Suprapubic skin (tissue), 4 donors: ENCODE data around the gene KDM4B.

ENCODE experiments used
- EP300 ChIP-seq: sonication (generic); formaldehyde crosslinking; IDR thresholded peaks from one replicate; pipeline ENCODE4 v1.6.1; 2017; ENCODE audit warnings: antibody characterized with exemption
- POLR2A ChIP-seq, 2 donors: fragments of 450-650 bp; IDR thresholded peaks; one replicate each; pipeline ENCODE4 v1.6.1; 2017; ENCODE audit warnings: antibody characterized with exemption in 2 of 2, mild to moderate bottlenecking in 2 of 2, moderate library complexity in 2 of 2
- POLR2AphosphoS5 ChIP-seq, 3 donors: sonication (generic); formaldehyde crosslinking; IDR thresholded peaks; one replicate each; pipeline ENCODE4 v1.6.1; 2017; ENCODE audit warnings: antibody characterized with exemption in 3 of 3
- TF ChIP-seq, protein P1 (sequence below), 2 donors: fragments of 200-600 bp in 1 of 2; fragments of 450-650 bp in 1 of 2; sonication (generic) in 1 of 2; IDR thresholded peaks; one replicate each; pipeline ENCODE4 v1.5.1; 2016 to 2019; ENCODE audit warnings: antibody characterized with exemption in 2 of 2, mild to moderate bottlenecking in 1 of 2, moderate library complexity in 1 of 2

DNA sequence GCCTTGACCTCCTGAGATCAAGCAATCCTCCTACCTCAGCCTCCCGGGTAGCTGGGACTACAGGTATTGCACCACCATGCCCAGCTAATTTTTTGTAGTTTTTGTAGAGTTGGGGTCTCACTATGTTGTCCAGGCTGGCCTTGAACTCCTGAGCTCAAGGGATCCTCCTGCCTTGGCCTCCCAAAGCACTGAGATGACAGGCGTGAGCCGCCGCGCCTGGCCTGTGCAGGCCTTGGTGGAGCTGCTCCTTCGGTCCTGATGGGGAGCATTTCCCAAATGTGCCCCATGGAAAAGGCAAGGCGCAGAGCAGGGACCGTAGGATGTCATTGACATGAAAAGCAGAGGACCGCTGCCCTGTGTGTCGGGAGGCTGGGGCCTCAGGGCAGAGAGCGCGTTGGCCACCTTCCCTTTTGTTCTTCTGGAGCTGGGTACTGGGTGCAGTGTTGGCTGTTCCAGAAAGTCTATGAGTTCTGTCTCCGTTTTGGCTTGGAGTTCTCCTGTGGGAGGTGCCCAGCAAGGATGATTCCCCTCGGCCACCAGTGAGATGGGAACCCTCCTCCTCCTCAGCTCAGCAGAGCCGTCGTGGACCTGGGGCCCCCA, 128.5 kb downstream of the KDM4B start:
- TF ChIP-seq, protein P1, sequence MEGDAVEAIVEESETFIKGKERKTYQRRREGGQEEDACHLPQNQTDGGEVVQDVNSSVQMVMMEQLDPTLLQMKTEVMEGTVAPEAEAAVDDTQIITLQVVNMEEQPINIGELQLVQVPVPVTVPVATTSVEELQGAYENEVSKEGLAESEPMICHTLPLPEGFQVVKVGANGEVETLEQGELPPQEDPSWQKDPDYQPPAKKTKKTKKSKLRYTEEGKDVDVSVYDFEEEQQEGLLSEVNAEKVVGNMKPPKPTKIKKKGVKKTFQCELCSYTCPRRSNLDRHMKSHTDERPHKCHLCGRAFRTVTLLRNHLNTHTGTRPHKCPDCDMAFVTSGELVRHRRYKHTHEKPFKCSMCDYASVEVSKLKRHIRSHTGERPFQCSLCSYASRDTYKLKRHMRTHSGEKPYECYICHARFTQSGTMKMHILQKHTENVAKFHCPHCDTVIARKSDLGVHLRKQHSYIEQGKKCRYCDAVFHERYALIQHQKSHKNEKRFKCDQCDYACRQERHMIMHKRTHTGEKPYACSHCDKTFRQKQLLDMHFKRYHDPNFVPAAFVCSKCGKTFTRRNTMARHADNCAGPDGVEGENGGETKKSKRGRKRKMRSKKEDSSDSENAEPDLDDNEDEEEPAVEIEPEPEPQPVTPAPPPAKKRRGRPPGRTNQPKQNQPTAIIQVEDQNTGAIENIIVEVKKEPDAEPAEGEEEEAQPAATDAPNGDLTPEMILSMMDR (IDR thresholded peaks at IDR 0.05): no peak
- TF ChIP-seq EP300 (no peak), POLR2AphosphoS5 (IDR thresholded peaks at IDR 0.05) (no peak), POLR2A (IDR thresholded peaks at IDR 0.05) (no peak)
